ENCODE data around the gene TRAF3IP1. TPM values are rescaled to one million over a fixed set of nuclear protein-coding genes. Genes with fewer than 3 reads are reported as not detected.

Gene TRAF3IP1
- total and polyA plus RNA-seq, 4 donors: 8.9 to 41.0 (median 14.7) TPM

DNA sequence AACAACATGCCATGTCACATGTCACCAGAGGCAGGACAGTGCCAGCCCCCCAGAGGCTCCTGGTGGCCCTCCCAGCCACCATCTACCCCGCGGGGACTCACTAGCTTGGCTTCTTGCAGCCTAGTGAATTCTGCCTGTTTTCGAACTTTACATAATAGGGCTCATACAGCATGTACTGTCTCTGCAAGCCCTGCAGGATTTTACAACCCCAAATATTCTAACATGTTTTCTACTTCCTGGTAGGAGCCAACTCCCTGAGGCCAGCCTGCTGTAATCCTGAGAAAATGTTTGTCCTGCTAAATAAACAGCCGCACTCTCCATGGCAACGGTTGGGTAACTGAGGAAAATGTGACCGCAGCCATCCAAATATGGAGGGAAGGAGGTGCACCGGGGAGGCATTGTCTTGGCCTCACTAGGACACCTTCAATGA lies 34.6 kb upstream of the TRAF3IP1 start:
- H3K9me3 ChIP-seq (ENCODE audit: control insufficient read depth in 4 of 4, insufficient read depth in 3 of 4, low read length in 3 of 4): no peaks in the 10 kb centered on the region
- DNase-seq (peak; percentile 87 to 95 (median 92)), ATAC-seq (ENCODE audit: insufficient read depth, low FRiP score) (peak; percentile 7)
- no peaks in the 10 kb centered on the region for H3K27me3 ChIP-seq (ENCODE audit: control insufficient read depth in 3 of 3, insufficient read depth in 3 of 3, low read length in 2 of 3)
- peaks cover 12 to 37% (median 21%) of the 10 kb centered on the region in 5 donors for H3K4me1 ChIP-seq (ENCODE audit: control insufficient read depth in 5 of 5, insufficient read depth in 5 of 5, low read length in 5 of 5)
- TF ChIP-seq, protein P1, sequence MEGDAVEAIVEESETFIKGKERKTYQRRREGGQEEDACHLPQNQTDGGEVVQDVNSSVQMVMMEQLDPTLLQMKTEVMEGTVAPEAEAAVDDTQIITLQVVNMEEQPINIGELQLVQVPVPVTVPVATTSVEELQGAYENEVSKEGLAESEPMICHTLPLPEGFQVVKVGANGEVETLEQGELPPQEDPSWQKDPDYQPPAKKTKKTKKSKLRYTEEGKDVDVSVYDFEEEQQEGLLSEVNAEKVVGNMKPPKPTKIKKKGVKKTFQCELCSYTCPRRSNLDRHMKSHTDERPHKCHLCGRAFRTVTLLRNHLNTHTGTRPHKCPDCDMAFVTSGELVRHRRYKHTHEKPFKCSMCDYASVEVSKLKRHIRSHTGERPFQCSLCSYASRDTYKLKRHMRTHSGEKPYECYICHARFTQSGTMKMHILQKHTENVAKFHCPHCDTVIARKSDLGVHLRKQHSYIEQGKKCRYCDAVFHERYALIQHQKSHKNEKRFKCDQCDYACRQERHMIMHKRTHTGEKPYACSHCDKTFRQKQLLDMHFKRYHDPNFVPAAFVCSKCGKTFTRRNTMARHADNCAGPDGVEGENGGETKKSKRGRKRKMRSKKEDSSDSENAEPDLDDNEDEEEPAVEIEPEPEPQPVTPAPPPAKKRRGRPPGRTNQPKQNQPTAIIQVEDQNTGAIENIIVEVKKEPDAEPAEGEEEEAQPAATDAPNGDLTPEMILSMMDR (IDR thresholded peaks at IDR 0.05; ENCODE audit: control extremely low read depth, extremely low read depth): no peak
- WGBS, 2 donors: 47 to 67% methylated on average over 7 of the region's 7 CpGs
- peak overlapping the region; percentile 78 to 97 for H3K27ac ChIP-seq (ENCODE audit: low read depth in 1 of 2, low read length in 1 of 2)
- peak overlapping the region in 1 of 2 donors; percentile 56 for H3K9ac ChIP-seq (ENCODE audit: insufficient read depth in 1 of 2, low read length in 2 of 2)
- H3K36me3 ChIP-seq (ENCODE audit: control insufficient read depth in 4 of 4, insufficient read depth in 4 of 4, low read length in 4 of 4): no peaks in the 10 kb centered on the region
- no peak overlapping the region for H3K4me3 ChIP-seq

DNA sequence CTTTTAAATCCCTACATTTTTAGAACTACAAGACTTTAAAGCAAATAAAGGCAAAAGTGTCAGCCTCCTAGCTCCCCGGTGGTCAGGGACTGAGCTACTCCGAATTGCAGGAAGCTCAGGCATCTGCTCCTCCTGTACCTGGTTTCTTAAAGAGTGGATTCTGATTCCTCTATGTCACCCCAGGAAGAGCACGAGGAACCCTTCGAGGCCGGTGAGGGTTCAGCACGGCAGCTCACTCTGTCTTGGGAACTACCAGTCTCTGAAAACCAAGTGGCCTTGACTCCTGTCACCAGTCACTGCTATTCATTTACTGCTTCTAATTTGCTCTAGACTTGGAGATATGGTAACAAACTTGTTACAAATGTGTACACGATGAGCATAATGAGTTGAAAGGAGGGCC lies 34.2 kb upstream of the TRAF3IP1 start:
- 56 to 77% methylated on average over 7 of the region's 7 CpGs for WGBS, 2 donors
- TF ChIP-seq, protein P1 (IDR thresholded peaks at IDR 0.05; ENCODE audit: control extremely low read depth, extremely low read depth): no peak
- peak overlapping the region in 1 of 2 donors; percentile 56 for H3K9ac ChIP-seq (ENCODE audit: insufficient read depth in 1 of 2, low read length in 2 of 2)
- H3K4me1 ChIP-seq (ENCODE audit: control insufficient read depth in 5 of 5, insufficient read depth in 5 of 5, low read length in 5 of 5): peaks cover 12 to 37% (median 21%) of the 10 kb centered on the region in 5 donors
- no peaks in the 10 kb centered on the region for H3K36me3 ChIP-seq (ENCODE audit: control insufficient read depth in 4 of 4, insufficient read depth in 4 of 4, low read length in 4 of 4)
- H3K27ac ChIP-seq (ENCODE audit: low read depth in 1 of 2, low read length in 1 of 2): peak overlapping the region; percentile 78 to 97
- no peak overlapping the region for H3K4me3 ChIP-seq
- H3K9me3 ChIP-seq (ENCODE audit: control insufficient read depth in 4 of 4, insufficient read depth in 3 of 4, low read length in 3 of 4): no peaks in the 10 kb centered on the region
- no peaks in the 10 kb centered on the region for H3K27me3 ChIP-seq (ENCODE audit: control insufficient read depth in 3 of 3, insufficient read depth in 3 of 3, low read length in 2 of 3)
- DNase-seq: no peak
- no peak for ATAC-seq (ENCODE audit: insufficient read depth, low FRiP score)

DNA sequence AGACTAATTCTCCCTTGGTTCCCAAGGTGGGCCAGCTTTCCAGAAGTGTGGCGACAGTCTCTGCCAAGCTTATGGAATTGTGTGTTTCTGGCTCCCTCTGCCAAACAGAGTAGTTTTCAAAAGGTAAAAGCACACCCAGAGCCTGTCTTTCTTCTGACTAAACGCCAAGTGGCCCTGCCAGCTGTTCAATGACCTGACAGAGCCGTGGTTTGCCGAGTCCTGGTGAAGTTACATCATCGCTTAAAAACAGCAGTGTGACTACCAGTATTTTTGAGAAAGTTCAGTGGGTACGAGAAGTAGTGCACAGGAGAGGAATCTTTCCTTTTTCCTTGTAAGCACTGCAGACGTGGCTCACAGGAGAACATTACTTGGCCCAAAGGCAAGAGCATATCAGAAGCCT lies 33.8 kb upstream of the TRAF3IP1 start:
- peak overlapping the region; percentile 78 to 97 for H3K27ac ChIP-seq (ENCODE audit: low read depth in 1 of 2, low read length in 1 of 2)
- H3K27me3 ChIP-seq (ENCODE audit: control insufficient read depth in 3 of 3, insufficient read depth in 3 of 3, low read length in 2 of 3): no peaks in the 10 kb centered on the region
- H3K36me3 ChIP-seq (ENCODE audit: control insufficient read depth in 4 of 4, insufficient read depth in 4 of 4, low read length in 4 of 4): no peaks in the 10 kb centered on the region
- peak; percentile 49 to 66 (median 61) for DNase-seq
- peak overlapping the region in 1 of 2 donors; percentile 67 for H3K9ac ChIP-seq (ENCODE audit: insufficient read depth in 1 of 2, low read length in 2 of 2)
- H3K9me3 ChIP-seq (ENCODE audit: control insufficient read depth in 4 of 4, insufficient read depth in 3 of 4, low read length in 3 of 4): no peaks in the 10 kb centered on the region
- ATAC-seq (ENCODE audit: insufficient read depth, low FRiP score): no peak
- TF ChIP-seq, protein P1 (IDR thresholded peaks at IDR 0.05; ENCODE audit: control extremely low read depth, extremely low read depth): no peak
- H3K4me3 ChIP-seq: no peak overlapping the region
- H3K4me1 ChIP-seq (ENCODE audit: control insufficient read depth in 5 of 5, insufficient read depth in 5 of 5, low read length in 5 of 5): peaks cover 12 to 37% (median 21%) of the 10 kb centered on the region in 5 donors
- WGBS, 2 donors: 41 to 65% methylated on average over 7 of the region's 7 CpGs
